ENCODE results near the gene RNF182. TPM values are rescaled to one million over a fixed set of nuclear protein-coding genes. Genes with fewer than 3 reads are reported as not detected.

The RNF182 gene
- polyA plus RNA-seq, 1 of the 3 experiments (the other 2 are of a cell fraction): 8.0 TPM

- no peaks in the 10 kb centered on the region for H4K20me1 ChIP-seq (ENCODE audit: insufficient read depth)
- no peak overlapping the region for H3K9ac ChIP-seq
- H2AFZ ChIP-seq (ENCODE audit: low read depth): no peak overlapping the region
- no peaks in the 10 kb centered on the region for H3F3A ChIP-seq (replicated peaks; ENCODE audit: insufficient read depth)
- no peak overlapping the region for H3K4me3 ChIP-seq (ENCODE audit: low read depth in 2 of 2, low read length in 1 of 2)
- no peaks in the 10 kb centered on the region for H3K9me2 ChIP-seq
- H3K4me1 ChIP-seq (ENCODE audit: control insufficient read depth in 1 of 2, insufficient read depth in 2 of 2, low read depth in 1 of 2, low read length in 1 of 2): peaks cover 0 to 3% of the 10 kb centered on the region in 2 experiments; a peak in 3 of 4 replicates
- H3K27me3 ChIP-seq (ENCODE audit: insufficient read depth): no peaks in the 10 kb centered on the region
- WGBS (ENCODE audit: low lambda C conversion rate): 84% methylated on average over 8 of the region's 8 CpGs
- no peaks in the 10 kb centered on the region for H3K9me3 ChIP-seq
- no peak for DNase-seq
- no peak overlapping the region for H3K4me2 ChIP-seq
- H3K27ac ChIP-seq (ENCODE audit: low read depth in 2 of 2, low read length in 1 of 2): no peak overlapping the region
- CTCF ChIA-PET: interaction anchor here (1.0 to 1.3 kb wide), 2 partner anchors 10 to 38 kb away, joined by 3 read pairs; no protein-coding TSS in a partner anchor
- POLR2A ChIA-PET: no interaction called here
- H3K36me3 ChIP-seq (replicated peaks in 1 of 2; ENCODE audit: control insufficient read depth in 1 of 2, insufficient read depth in 2 of 2, low read length in 1 of 2): no peaks in the 10 kb centered on the region
- TF ChIP-seq EZH2phosphoT487 (IDR thresholded peaks at IDR 0.05; ENCODE audit: borderline replicate concordance, low read depth) (no peak), FOXJ3 (CRISPR knock-in tag; IDR thresholded peaks at IDR 0.05) (no peak), JUND (IDR thresholded peaks at IDR 0.05) (no peak), CTCF (IDR thresholded peaks at IDR 0.05) (no peak), REST (IDR thresholded peaks at IDR 0.05; ENCODE audit: low read depth, low read length) (no peak), RCOR1 (IDR thresholded peaks at IDR 0.05; ENCODE audit: low read length) (no peak), FOXM1 (IDR thresholded peaks at IDR 0.05; ENCODE audit: low read depth) (no peak), EP300 (IDR thresholded peaks at IDR 0.05; ENCODE audit: borderline replicate concordance in 1 of 2, low read depth in 1 of 2, low read length in 1 of 2) (no peak), IRF3 (IDR thresholded peaks at IDR 0.05; ENCODE audit: low read depth, low read length) (no peak), NRF1 (IDR thresholded peaks at IDR 0.05; ENCODE audit: low read depth, low read length) (no peak), MAX (IDR thresholded peaks at IDR 0.05; ENCODE audit: low read depth) (no peak), RFX5 (IDR thresholded peaks at IDR 0.05; ENCODE audit: low read length) (no peak), SMC3 (IDR thresholded peaks at IDR 0.05; ENCODE audit: low read depth, low read length) (no peak), ZBTB33 (IDR thresholded peaks at IDR 0.05; ENCODE audit: borderline replicate concordance, low read depth) (no peak), RAD21 (IDR thresholded peaks at IDR 0.05; ENCODE audit: low read length) (no peak), USF2 (IDR thresholded peaks at IDR 0.05; ENCODE audit: borderline replicate concordance, low read depth, low read length) (no peak)
- H3K79me2 ChIP-seq (ENCODE audit: insufficient read depth): no peaks in the 10 kb centered on the region
Measured at GRCh38 chr6:14028631-14029030, 103.9 kb downstream of the RNF182 start.
